ENCODE measurements around the gene MYMX.

Gene MYMX

GRCh38 chr6:44265722-44266233 is 49.1 kb downstream of the MYMX start:
- DNase-seq, result no peak

- DNase-seq, result no peak
These were observed 49.6 kb downstream of the MYMX start for GRCh38 chr6:44266347-44266746.

- no peak for DNase-seq
These were observed 50.5 kb downstream of the MYMX start for GRCh38 chr6:44267252-44267651.

Data from activated naive CD4-positive, alpha-beta T cell treated with anti-CD3 and anti-CD28 coated beads, Interleukin-2, amount 50 U/mL, for 16 hours (primary cell).